ENCODE data around the gene FOXN4. TPM values are rescaled to one million over a fixed set of nuclear protein-coding genes. Genes with fewer than 3 reads are reported as not detected.

Gene FOXN4
- total RNA-seq, 1 experiment from 2014 or later, result not detected

- in situ Hi-C loops (cut with HindIII; ENCODE audit: low pct_unique_long_range_greater_than_20kb, low sequenced_read_pairs), result no loop called here
These were observed 61.0 kb downstream of the FOXN4 start for GRCh38 chr12:109247831-109248654.

GRCh38 chr12:109246221-109246620, 62.9 kb downstream of the FOXN4 start:
- in situ Hi-C loops (cut with HindIII; ENCODE audit: low pct_unique_long_range_greater_than_20kb, low sequenced_read_pairs), result no loop called here

More at GRCh38 chr12:109247831-109248654, 61.0 kb downstream of the FOXN4 start:
- DNase-seq (ENCODE audit: low read depth, low spot score), result peak; percentile 66

GRCh38 chr12:109244073-109244472, 65.0 kb downstream of the FOXN4 start:
- in situ Hi-C loops (cut with HindIII; ENCODE audit: low pct_unique_long_range_greater_than_20kb, low sequenced_read_pairs), result no loop called here

More at GRCh38 chr12:109246221-109246620, 62.9 kb downstream of the FOXN4 start:
- DNase-seq (ENCODE audit: low read depth, low spot score), result no peak

GRCh38 chr12:109241936-109242335, 67.1 kb downstream of the FOXN4 start:
- in situ Hi-C loops (cut with HindIII; ENCODE audit: low pct_unique_long_range_greater_than_20kb, low sequenced_read_pairs), result no loop called here
- DNase-seq (ENCODE audit: low read depth, low spot score), result no peak

More at GRCh38 chr12:109244073-109244472, 65.0 kb downstream of the FOXN4 start:
- DNase-seq (ENCODE audit: low read depth, low spot score), result no peak

- in situ Hi-C loops (cut with HindIII; ENCODE audit: low pct_unique_long_range_greater_than_20kb, low sequenced_read_pairs), result no loop called here
- DNase-seq (ENCODE audit: low read depth, low spot score), result no peak
These were observed 68.7 kb downstream of the FOXN4 start for GRCh38 chr12:109240365-109240764.

GRCh38 chr12:109239691-109240090, 69.4 kb downstream of the FOXN4 start:
- no peak for DNase-seq (ENCODE audit: low read depth, low spot score)
- in situ Hi-C loops (cut with HindIII; ENCODE audit: low pct_unique_long_range_greater_than_20kb, low sequenced_read_pairs), result no loop called here

- in situ Hi-C loops (cut with HindIII; ENCODE audit: low pct_unique_long_range_greater_than_20kb, low sequenced_read_pairs), result no loop called here
- DNase-seq (ENCODE audit: low read depth, low spot score), result no peak
These were observed 69.9 kb downstream of the FOXN4 start for GRCh38 chr12:109239179-109239578.

GRCh38 chr12:109236257-109236656, 72.8 kb downstream of the FOXN4 start:
- DNase-seq (ENCODE audit: low read depth, low spot score), result no peak
- in situ Hi-C loops (cut with HindIII; ENCODE audit: low pct_unique_long_range_greater_than_20kb, low sequenced_read_pairs), result no loop called here

- in situ Hi-C loops (cut with HindIII; ENCODE audit: low pct_unique_long_range_greater_than_20kb, low sequenced_read_pairs), result no loop called here
- DNase-seq (ENCODE audit: low read depth, low spot score), result no peak
These were observed 75.1 kb downstream of the FOXN4 start for GRCh38 chr12:109234012-109234411.

- in situ Hi-C loops (cut with HindIII; ENCODE audit: low pct_unique_long_range_greater_than_20kb, low sequenced_read_pairs), result no loop called here
These were observed 76.4 kb downstream of the FOXN4 start for GRCh38 chr12:109232731-109233130.

GRCh38 chr12:109230193-109230592, 78.9 kb downstream of the FOXN4 start:
- no peak for DNase-seq (ENCODE audit: low read depth, low spot score)
- in situ Hi-C loops (cut with HindIII; ENCODE audit: low pct_unique_long_range_greater_than_20kb, low sequenced_read_pairs), result no loop called here

More at GRCh38 chr12:109232731-109233130, 76.4 kb downstream of the FOXN4 start:
- DNase-seq (ENCODE audit: low read depth, low spot score), result no peak

- in situ Hi-C loops (cut with HindIII; ENCODE audit: low pct_unique_long_range_greater_than_20kb, low sequenced_read_pairs), result no loop called here
- peak; percentile 10 for DNase-seq (ENCODE audit: low read depth, low spot score)
These were observed 80.4 kb downstream of the FOXN4 start for GRCh38 chr12:109228664-109229063.

Other genes starting within 250 kb of the FOXN4 start
- gene ALKBH2, start 215.8 kb downstream of the FOXN4 start, total RNA-seq (2014; rRNA removed; shearing (Covaris generic)), result 30.2 and 32.7 TPM in 2 replicates
- 35.3 and 35.4 TPM in 2 replicates for gene UNG, start 211.7 kb downstream of the FOXN4 start, total RNA-seq (2014; rRNA removed; shearing (Covaris generic))
- gene ACACB, start 192.7 kb downstream of the FOXN4 start, total RNA-seq (2014; rRNA removed; shearing (Covaris generic)), result 5.9 and 6.9 TPM in 2 replicates
- gene MYO1H, start 38.6 kb upstream of the FOXN4 start, total RNA-seq (2014; rRNA removed; shearing (Covaris generic)), result 0.08 TPM in 1 of 2 replicates, not detected in the other
- gene KCTD10, start 168.0 kb upstream of the FOXN4 start, total RNA-seq (2014; rRNA removed; shearing (Covaris generic)), result 17.2 and 24.6 TPM in 2 replicates
- 20.5 and 20.7 TPM in 2 replicates for gene UBE3B, start 168.3 kb upstream of the FOXN4 start, total RNA-seq (2014; rRNA removed; shearing (Covaris generic))